ENCODE data around the gene TBC1D14. TPM values are rescaled to one million over a fixed set of nuclear protein-coding genes. Genes with fewer than 3 reads are reported as not detected.

Gene TBC1D14
- total and polyA plus RNA-seq, 9 of the 15 experiments (the other 6 are each of a cell fraction or from before 2014, with no cell fraction given), result 2.1 to 59.6 (median 44.8) TPM

DNA sequence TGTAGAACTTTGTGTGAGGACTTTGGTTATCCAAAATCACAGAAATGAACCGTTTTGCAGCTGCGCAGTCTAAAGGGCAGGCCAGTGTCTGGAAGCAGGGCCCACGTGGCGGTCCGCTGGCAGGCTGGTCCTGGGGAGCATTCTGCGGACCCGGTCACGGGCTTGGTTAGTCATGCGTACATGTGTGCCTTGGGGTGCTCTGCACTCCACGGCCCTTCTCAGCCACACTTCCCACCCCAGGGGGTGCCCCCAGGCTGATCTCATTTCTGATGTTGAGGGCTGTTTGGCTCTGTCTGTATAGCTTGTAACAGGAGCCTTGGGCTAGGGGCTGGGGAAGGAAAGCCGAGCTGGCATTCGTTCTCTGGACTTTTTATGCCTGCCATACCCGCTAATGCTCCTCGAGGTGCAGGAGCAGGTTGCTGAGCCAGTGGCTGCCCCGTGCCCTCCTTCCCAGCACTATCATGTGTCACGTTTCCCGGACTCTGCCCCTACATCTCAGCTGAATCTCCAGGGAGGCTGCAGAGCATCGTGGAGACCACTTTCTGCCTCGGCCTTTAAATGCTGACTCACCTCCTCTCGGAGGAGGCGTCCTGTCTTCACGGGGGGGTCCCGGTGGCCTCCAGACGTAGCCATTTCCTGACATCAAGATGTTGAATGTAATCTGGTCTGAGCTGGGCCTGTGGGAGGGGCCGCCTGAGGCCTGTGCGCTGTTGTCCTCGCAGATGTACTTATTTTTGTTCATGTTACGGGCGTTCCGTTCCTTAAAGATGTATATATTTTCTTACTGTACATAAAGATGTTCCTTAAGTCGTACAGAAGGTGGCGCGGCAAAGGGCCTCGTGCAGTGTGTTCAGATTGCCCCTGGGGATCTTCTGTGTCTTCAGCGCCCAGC, 122.2 kb downstream of the TBC1D14 start (continued):
- TF ChIP-seq ZNF133 (CRISPR knock-in tag; IDR thresholded peaks at IDR 0.05) (no peak), ZNF57 (CRISPR knock-in tag; IDR thresholded peaks at IDR 0.05) (no peak), ZFPM2 (CRISPR knock-in tag; IDR thresholded peaks at IDR 0.05) (no peak), CBX3 (IDR thresholded peaks at IDR 0.05; ENCODE audit: borderline replicate concordance in 1 of 2, low read length in 2 of 2) (peak in 1 of 2 experiments; percentile 16; a peak in 1 of 3 replicates), CBX5 (IDR thresholded peaks at IDR 0.05; ENCODE audit: borderline replicate concordance, low read depth) (no peak), ZNF324 (CRISPR knock-in tag; IDR thresholded peaks at IDR 0.05) (no peak), FOXA1 (IDR thresholded peaks at IDR 0.05; ENCODE audit: borderline replicate concordance) (no peak), ZNF561 (CRISPR knock-in tag; conservative IDR thresholded peaks at IDR 0.05) (no peak), TAF1 (IDR thresholded peaks at IDR 0.05; ENCODE audit: control insufficient read depth, extremely low read depth, insufficient read depth, low read length, severe bottlenecking) (no peak), PHF8 (IDR thresholded peaks at IDR 0.05; ENCODE audit: borderline replicate concordance, low read length) (0 out of 2 replicates have a peak, but pooled peaks have one; percentile 13), MBD2 (IDR thresholded peaks at IDR 0.05; ENCODE audit: borderline replicate concordance, low read depth) (no peak), BHLHE40 (IDR thresholded peaks at IDR 0.05; ENCODE audit: low read length) (peak; percentile 64), ETV5 (CRISPR knock-in tag; IDR thresholded peaks at IDR 0.05; ENCODE audit: low read depth) (peak; percentile 79), FOSL1 (tag; conservative IDR thresholded peaks at IDR 0.05) (peak; percentile 62), SRSF3 (IDR thresholded peaks at IDR 0.05; ENCODE audit: insufficient read depth, low read length) (no peak), BRD9 (IDR thresholded peaks at IDR 0.05; ENCODE audit: low read depth, partially characterized antibody) (peak; percentile 29), MAZ (CRISPR knock-in tag; conservative IDR thresholded peaks at IDR 0.05 in 1 of 2, IDR thresholded peaks at IDR 0.05 in 1 of 2) (peak in 1 of 2 experiments; percentile 48; a peak in 1 of 4 replicates), SUPT5H (IDR thresholded peaks at IDR 0.05) (no peak), NEUROD1 (IDR thresholded peaks at IDR 0.05; ENCODE audit: borderline replicate concordance, low read depth, low read length, partially characterized antibody) (peak; percentile 26)
- TF ChIP-seq, protein P1, sequence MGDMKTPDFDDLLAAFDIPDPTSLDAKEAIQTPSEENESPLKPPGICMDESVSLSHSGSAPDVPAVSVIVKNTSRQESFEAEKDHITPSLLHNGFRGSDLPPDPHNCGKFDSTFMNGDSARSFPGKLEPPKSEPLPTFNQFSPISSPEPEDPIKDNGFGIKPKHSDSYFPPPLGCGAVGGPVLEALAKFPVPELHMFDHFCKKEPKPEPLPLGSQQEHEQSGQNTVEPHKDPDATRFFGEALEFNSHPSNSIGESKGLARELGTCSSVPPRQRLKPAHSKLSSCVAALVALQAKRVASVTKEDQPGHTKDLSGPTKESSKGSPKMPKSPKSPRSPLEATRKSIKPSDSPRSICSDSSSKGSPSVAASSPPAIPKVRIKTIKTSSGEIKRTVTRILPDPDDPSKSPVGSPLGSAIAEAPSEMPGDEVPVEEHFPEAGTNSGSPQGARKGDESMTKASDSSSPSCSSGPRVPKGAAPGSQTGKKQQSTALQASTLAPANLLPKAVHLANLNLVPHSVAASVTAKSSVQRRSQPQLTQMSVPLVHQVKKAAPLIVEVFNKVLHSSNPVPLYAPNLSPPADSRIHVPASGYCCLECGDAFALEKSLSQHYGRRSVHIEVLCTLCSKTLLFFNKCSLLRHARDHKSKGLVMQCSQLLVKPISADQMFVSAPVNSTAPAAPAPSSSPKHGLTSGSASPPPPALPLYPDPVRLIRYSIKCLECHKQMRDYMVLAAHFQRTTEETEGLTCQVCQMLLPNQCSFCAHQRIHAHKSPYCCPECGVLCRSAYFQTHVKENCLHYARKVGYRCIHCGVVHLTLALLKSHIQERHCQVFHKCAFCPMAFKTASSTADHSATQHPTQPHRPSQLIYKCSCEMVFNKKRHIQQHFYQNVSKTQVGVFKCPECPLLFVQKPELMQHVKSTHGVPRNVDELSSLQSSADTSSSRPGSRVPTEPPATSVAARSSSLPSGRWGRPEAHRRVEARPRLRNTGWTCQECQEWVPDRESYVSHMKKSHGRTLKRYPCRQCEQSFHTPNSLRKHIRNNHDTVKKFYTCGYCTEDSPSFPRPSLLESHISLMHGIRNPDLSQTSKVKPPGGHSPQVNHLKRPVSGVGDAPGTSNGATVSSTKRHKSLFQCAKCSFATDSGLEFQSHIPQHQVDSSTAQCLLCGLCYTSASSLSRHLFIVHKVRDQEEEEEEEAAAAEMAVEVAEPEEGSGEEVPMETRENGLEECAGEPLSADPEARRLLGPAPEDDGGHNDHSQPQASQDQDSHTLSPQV (IDR thresholded peaks at IDR 0.05), result peak; percentile 88
- TF ChIP-seq, protein P2, sequence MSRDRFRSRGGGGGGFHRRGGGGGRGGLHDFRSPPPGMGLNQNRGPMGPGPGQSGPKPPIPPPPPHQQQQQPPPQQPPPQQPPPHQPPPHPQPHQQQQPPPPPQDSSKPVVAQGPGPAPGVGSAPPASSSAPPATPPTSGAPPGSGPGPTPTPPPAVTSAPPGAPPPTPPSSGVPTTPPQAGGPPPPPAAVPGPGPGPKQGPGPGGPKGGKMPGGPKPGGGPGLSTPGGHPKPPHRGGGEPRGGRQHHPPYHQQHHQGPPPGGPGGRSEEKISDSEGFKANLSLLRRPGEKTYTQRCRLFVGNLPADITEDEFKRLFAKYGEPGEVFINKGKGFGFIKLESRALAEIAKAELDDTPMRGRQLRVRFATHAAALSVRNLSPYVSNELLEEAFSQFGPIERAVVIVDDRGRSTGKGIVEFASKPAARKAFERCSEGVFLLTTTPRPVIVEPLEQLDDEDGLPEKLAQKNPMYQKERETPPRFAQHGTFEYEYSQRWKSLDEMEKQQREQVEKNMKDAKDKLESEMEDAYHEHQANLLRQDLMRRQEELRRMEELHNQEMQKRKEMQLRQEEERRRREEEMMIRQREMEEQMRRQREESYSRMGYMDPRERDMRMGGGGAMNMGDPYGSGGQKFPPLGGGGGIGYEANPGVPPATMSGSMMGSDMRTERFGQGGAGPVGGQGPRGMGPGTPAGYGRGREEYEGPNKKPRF (IDR thresholded peaks at IDR 0.05; ENCODE audit: low read depth, low read length), result no peak

Data from K562 (cell line).